HepG2 (cell line): ENCODE data around the gene P2RY12. TPM values are rescaled to one million over a fixed set of nuclear protein-coding genes. Genes with fewer than 3 reads are reported as not detected.

Experiments
- BORCS8-MEF2B ChIP-seq: sonication (generic); formaldehyde crosslinking; IDR thresholded peaks from 2 replicates; pipeline ENCODE4 v1.8.0; 2022; ENCODE audit warnings: mild to moderate bottlenecking, missing genetic modification reagents
- EEA1 ChIP-seq: sonication (generic); formaldehyde crosslinking; IDR thresholded peaks from 2 replicates; pipeline ENCODE4 v1.5.1; 2020; ENCODE audit warnings: mild to moderate bottlenecking, missing genetic modification reagents, borderline replicate concordance
- GFI1 ChIP-seq: sonication (generic); formaldehyde crosslinking; IDR thresholded peaks from 2 replicates; pipeline ENCODE4 v1.5.0; 2020; ENCODE audit warnings: missing genetic modification reagents, mild to moderate bottlenecking, borderline replicate concordance
- MBD4 ChIP-seq: IDR thresholded peaks from 2 replicates; pipeline ENCODE4 v1.6.1; 2012; ENCODE audit warnings: low read length, inconsistent platforms, borderline replicate concordance
- POLR2A ChIP-seq, 2 experiments: IDR thresholded peaks; 2 replicates each; pipeline ENCODE4 v1.6.1; 2011; ENCODE audit warnings: low read depth in 2 of 2, low read length in 2 of 2, mild to moderate bottlenecking in 1 of 2, moderate library complexity in 1 of 2; ENCODE audit not compliant: insufficient read depth in 1 of 2
- PRPF4 ChIP-seq: fragments of 200-400 bp; formaldehyde crosslinking; IDR thresholded peaks from 2 replicates; pipeline ENCODE4 v1.6.1; 2016; ENCODE audit warnings: low read length, low read depth; ENCODE audit not compliant: poor library complexity, severe bottlenecking
- SNAPC5 ChIP-seq: sonication (generic); formaldehyde crosslinking; IDR thresholded peaks from 2 replicates; pipeline ENCODE4 v1.8.1; 2023; ENCODE audit warnings: mild to moderate bottlenecking, missing genetic modification reagents, borderline replicate concordance
- TFDP2 ChIP-seq: sonication (generic); formaldehyde crosslinking; IDR thresholded peaks from 2 replicates; pipeline ENCODE4 v1.4.0; 2020; ENCODE audit warnings: missing genetic modification reagents
- ZNF3 ChIP-seq: IDR thresholded peaks from 2 replicates; pipeline ENCODE4 v1.7.0; 2017; ENCODE audit warnings: inconsistent platforms
- ZSCAN25 ChIP-seq: sonication (generic); formaldehyde crosslinking; IDR thresholded peaks from 2 replicates; pipeline ENCODE4 v1.8.0; 2022; ENCODE audit warnings: mild to moderate bottlenecking, missing genetic modification reagents
- polyA plus RNA-seq, 8 experiments: library from polyadenylated mRNA; depleted of rRNA in 3 of 8; stranded (reverse) in 7 of 8; unstranded in 1 of 8; fragments of >200 nt; fragmentation: Illumina TruSeq in 4 of 8; extraction: Trizol in 4 of 8; gene quantifications; 2 replicates each; pipeline versions ENCODE4 v1.2.1 to v1.2.3, GENCODE V29; 2011 to 2016; ENCODE audit warnings: low read depth in 4 of 8, missing spikeins in 1 of 8, mixed read lengths in 1 of 8; ENCODE audit not compliant: insufficient read depth in 1 of 8
- total RNA-seq, 5 experiments: library from RNA; depleted of rRNA; stranded (reverse); fragments of >200 nt; fragmentation: Illumina TruSeq; extraction: Trizol; gene quantifications; 2 replicates each; pipeline ENCODE4 v1.2.3, GENCODE V29; 2016; ENCODE audit warnings: low read depth in 1 of 5
- TF ChIP-seq, protein P1 (sequence below): sonication (generic); formaldehyde crosslinking; IDR thresholded peaks from 2 replicates; pipeline ENCODE4 v1.4.0; 2020; ENCODE audit warnings: mild to moderate bottlenecking, missing genetic modification reagents
- TF ChIP-seq, protein P2 (sequence below): sonication (generic); formaldehyde crosslinking; IDR thresholded peaks from 2 replicates; pipeline ENCODE4 v1.5.1; 2020; ENCODE audit warnings: mild to moderate bottlenecking, missing genetic modification reagents, borderline replicate concordance

The P2RY12 gene
- total and polyA plus RNA-seq, 2 of the 13 experiments (the other 11 are each of a cell fraction or from before 2014, with no cell fraction given), result not detected

DNA sequence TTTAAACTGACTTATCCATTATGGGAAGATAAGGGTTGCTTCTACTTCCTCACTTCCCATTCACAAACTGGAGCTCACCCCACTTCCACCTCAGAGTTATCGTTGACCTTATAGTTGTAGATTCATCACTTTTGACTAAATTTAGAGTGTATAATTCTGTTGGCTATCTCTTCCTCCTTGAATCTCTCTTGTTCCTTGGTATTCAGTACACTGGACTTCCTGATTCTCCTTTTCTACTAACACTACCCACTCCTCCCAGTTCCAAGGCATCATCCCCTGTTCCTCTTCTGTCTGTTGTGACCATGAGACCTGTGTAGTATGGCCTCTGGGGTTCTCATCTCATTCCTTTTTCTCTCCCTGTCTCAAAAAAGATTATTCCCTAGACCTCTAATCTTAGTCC is 62.0 kb downstream of the P2RY12 start (continued):
- TF ChIP-seq, protein P1, sequence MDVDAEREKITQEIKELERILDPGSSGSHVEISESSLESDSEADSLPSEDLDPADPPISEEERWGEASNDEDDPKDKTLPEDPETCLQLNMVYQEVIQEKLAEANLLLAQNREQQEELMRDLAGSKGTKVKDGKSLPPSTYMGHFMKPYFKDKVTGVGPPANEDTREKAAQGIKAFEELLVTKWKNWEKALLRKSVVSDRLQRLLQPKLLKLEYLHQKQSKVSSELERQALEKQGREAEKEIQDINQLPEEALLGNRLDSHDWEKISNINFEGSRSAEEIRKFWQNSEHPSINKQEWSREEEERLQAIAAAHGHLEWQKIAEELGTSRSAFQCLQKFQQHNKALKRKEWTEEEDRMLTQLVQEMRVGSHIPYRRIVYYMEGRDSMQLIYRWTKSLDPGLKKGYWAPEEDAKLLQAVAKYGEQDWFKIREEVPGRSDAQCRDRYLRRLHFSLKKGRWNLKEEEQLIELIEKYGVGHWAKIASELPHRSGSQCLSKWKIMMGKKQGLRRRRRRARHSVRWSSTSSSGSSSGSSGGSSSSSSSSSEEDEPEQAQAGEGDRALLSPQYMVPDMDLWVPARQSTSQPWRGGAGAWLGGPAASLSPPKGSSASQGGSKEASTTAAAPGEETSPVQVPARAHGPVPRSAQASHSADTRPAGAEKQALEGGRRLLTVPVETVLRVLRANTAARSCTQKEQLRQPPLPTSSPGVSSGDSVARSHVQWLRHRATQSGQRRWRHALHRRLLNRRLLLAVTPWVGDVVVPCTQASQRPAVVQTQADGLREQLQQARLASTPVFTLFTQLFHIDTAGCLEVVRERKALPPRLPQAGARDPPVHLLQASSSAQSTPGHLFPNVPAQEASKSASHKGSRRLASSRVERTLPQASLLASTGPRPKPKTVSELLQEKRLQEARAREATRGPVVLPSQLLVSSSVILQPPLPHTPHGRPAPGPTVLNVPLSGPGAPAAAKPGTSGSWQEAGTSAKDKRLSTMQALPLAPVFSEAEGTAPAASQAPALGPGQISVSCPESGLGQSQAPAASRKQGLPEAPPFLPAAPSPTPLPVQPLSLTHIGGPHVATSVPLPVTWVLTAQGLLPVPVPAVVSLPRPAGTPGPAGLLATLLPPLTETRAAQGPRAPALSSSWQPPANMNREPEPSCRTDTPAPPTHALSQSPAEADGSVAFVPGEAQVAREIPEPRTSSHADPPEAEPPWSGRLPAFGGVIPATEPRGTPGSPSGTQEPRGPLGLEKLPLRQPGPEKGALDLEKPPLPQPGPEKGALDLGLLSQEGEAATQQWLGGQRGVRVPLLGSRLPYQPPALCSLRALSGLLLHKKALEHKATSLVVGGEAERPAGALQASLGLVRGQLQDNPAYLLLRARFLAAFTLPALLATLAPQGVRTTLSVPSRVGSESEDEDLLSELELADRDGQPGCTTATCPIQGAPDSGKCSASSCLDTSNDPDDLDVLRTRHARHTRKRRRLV, result no peak
- no peak for TF ChIP-seq TFDP2 (CRISPR knock-in tag)
- no peak for TF ChIP-seq EEA1 (CRISPR knock-in tag)
- no peak for TF ChIP-seq ZSCAN25
- TF ChIP-seq, protein P2, sequence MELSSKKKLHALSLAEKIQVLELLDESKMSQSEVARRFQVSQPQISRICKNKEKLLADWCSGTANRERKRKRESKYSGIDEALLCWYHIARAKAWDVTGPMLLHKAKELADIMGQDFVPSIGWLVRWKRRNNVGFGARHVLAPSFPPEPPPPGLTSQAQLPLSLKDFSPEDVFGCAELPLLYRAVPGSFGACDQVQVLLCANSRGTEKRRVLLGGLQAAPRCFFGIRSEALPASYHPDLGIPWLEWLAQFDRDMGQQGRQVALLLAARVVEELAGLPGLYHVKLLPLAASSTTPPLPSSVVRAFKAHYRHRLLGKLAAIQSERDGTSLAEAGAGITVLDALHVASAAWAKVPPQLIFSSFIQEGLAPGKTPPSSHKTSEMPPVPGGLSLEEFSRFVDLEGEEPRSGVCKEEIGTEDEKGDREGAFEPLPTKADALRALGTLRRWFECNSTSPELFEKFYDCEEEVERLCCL (CRISPR knock-in tag), result no peak
- no peak for TF ChIP-seq BORCS8-MEF2B (CRISPR knock-in tag)
- no peak for TF ChIP-seq GFI1 (CRISPR knock-in tag)
- no peak for TF ChIP-seq MBD4
- no peak for TF ChIP-seq PRPF4
- no peak for TF ChIP-seq ZNF3 (CRISPR knock-in tag)
- TF ChIP-seq POLR2A (IDR thresholded peaks at IDR 0.05; ENCODE audit: insufficient read depth in 1 of 2, low read depth in 2 of 2, low read length in 2 of 2), result no peak
- no peak for TF ChIP-seq SNAPC5 (CRISPR knock-in tag)
